Loucy (cell line): ENCODE data around the gene STARD13.

ENCODE experiments used
- CTCF ChIP-seq: fragments of 200-600 bp; sonication (generic); conservative IDR thresholded peaks from 2 replicates; pipeline ENCODE4 v1.5.1; 2014; ENCODE audit warnings: mild to moderate bottlenecking, antibody characterized with exemption, low read length
- EZH2phosphoT487 ChIP-seq: fragments of 200-600 bp; IDR thresholded peaks from 2 replicates; pipeline ENCODE4 v1.6.1; 2018; ENCODE audit warnings: antibody characterized with exemption, mild to moderate bottlenecking, moderate library complexity, borderline replicate concordance

GRCh38 chr13:33326246-33326645, 40.7 kb upstream of the STARD13 start:
- TF ChIP-seq CTCF (no peak), EZH2phosphoT487 (no peak)
